ENCODE results near the gene IL10RA.
"Not testable (repeated sequence)": the region's sequence is repeated elsewhere in the genome, so short reads cannot be mapped to it uniquely, and the experiment has no call there.

Gene IL10RA

DNA sequence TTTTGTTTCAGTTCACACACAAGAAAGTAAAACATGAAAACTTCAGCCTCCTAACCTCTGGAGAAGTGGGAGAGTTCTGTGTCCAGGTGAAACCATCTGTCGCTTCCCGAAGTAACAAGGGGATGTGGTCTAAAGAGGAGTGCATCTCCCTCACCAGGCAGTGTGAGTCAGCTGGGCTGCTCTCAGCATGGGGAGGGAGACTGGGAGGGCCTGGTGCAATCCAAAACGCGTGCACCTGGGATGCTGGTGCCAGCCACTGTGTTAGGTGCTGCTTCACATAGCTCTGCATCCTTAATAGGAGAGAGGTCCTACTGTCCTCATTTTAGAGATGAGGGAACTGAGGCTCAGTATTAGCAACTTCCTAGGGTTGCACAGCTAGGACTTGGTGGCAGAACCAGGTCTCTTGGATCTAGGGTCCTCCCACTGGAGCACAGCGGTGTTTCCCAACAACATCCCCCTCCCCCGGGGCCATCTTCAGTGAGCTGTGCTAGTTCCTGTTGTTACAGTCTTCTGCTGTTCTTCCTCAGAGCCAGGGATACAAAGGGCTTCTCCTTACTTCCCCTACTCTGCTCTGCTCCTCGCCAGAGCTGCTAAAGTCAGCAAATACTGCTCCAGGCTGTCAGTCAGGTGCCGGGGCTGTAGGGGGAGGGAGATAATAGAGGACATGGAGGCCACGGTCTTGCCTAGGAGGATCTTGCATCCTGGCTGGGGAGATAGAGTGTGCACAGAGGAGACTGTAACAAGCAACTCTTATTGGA lies 8.0 kb downstream of the IL10RA start:
- no peak for DNase-seq

DNA sequence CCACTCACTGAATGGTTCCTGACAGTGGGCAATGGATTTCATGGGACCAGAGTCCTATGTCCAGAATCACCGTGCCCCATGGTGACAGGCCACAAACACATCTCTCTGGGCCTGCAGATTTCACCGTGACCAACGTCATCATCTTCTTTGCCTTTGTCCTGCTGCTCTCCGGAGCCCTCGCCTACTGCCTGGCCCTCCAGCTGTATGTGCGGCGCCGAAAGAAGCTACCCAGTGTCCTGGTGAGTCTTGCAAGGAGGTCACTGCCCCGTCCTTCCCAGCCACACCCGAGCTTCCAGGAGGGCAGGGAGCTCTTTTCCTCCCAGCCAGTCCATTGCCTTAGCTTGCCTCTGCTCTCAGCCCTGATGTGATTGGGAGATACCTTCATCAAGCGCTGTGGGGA lies 9.3 kb downstream of the IL10RA start:
- no peak for DNase-seq

DNA sequence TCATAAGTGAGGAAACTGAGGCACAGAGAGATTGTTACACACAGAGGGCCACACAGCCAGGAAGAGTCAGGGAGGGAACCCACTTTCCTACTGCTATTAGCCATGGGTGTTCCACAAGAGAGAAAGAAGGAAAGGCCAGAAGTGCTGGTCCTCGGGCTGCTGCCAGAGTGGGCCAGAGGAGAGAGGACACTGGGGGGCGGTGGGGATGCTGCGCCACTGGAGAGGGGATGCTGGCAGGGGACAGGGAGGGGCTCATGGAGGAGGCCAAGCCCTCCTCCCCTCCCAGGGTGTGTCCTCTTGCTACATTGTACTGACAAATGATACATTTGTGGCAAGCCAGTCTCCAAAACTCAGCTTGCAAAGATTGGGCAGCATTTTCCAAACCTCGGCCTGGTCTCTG lies 9.9 kb downstream of the IL10RA start:
- DNase-seq, result no peak

DNA sequence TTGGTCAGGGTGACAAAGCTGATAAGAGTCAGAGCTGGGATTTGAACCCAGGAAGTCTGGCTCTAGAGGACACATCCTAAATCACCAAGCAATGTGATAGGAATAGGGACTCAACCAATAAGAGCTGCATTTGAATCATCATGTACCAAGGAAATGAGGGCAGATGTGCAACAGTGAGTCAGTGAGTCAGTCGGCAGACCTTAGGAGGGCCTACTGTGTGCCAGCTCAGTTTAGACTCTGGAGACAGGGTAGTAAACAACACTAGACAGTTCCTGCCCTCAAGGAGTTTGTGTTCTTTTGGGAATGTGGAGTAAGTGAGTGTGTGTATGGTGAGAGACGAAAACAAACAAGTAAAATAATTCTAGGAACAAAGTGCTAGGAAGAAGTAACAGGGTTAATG lies 11.2 kb downstream of the IL10RA start:
- DNase-seq, result no peak

DNA sequence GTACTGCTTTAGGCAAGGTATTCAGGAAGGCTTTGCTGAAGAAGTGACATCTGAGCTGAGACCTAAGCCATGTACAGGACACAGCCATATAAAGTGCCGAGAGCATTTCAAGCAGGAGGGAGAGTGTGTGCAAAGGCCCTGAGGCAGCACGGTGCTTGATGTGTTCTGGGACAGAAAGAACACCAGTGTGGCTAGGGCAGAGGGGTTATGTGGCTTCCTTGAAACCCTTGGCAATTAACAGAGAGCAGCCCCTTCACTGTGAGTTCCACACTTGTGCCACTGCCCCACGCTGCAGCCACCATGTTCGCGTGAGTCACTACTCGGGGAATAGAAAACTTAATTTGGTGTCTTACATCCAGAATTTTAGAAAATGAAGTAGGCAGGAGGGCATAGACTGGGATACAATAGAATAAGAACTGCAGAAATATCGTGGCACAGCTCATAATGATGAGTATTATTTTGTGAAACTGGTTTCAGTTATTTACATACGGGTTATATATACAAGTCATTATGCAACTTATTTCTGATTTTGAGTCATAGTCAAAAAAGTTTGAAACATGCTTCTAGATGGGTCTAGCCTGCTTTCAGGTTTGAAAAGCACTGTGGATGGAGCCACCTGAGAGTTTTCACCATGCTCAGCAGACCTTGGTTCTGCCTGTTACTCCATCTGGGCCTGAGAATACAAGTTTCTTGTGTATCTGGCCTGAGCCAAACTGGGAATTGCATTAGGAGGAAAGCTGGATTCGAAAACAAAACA lies 11.8 kb downstream of the IL10RA start:
- no peak for DNase-seq

DNA sequence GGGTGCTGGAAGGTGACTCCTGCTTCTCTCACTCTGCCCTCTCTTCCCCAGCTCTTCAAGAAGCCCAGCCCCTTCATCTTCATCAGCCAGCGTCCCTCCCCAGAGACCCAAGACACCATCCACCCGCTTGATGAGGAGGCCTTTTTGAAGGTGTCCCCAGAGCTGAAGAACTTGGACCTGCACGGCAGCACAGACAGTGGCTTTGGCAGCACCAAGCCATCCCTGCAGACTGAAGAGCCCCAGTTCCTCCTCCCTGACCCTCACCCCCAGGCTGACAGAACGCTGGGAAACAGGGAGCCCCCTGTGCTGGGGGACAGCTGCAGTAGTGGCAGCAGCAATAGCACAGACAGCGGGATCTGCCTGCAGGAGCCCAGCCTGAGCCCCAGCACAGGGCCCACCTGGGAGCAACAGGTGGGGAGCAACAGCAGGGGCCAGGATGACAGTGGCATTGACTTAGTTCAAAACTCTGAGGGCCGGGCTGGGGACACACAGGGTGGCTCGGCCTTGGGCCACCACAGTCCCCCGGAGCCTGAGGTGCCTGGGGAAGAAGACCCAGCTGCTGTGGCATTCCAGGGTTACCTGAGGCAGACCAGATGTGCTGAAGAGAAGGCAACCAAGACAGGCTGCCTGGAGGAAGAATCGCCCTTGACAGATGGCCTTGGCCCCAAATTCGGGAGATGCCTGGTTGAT lies 12.6 kb downstream of the IL10RA start:
- no peak for DNase-seq

DNA sequence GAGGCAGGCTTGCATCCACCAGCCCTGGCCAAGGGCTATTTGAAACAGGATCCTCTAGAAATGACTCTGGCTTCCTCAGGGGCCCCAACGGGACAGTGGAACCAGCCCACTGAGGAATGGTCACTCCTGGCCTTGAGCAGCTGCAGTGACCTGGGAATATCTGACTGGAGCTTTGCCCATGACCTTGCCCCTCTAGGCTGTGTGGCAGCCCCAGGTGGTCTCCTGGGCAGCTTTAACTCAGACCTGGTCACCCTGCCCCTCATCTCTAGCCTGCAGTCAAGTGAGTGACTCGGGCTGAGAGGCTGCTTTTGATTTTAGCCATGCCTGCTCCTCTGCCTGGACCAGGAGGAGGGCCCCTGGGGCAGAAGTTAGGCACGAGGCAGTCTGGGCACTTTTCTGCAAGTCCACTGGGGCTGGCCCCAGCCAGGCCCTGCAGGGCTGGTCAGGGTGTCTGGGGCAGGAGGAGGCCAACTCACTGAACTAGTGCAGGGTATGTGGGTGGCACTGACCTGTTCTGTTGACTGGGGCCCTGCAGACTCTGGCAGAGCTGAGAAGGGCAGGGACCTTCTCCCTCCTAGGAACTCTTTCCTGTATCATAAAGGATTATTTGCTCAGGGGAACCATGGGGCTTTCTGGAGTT lies 13.3 kb downstream of the IL10RA start:
- no peak for DNase-seq

DNA sequence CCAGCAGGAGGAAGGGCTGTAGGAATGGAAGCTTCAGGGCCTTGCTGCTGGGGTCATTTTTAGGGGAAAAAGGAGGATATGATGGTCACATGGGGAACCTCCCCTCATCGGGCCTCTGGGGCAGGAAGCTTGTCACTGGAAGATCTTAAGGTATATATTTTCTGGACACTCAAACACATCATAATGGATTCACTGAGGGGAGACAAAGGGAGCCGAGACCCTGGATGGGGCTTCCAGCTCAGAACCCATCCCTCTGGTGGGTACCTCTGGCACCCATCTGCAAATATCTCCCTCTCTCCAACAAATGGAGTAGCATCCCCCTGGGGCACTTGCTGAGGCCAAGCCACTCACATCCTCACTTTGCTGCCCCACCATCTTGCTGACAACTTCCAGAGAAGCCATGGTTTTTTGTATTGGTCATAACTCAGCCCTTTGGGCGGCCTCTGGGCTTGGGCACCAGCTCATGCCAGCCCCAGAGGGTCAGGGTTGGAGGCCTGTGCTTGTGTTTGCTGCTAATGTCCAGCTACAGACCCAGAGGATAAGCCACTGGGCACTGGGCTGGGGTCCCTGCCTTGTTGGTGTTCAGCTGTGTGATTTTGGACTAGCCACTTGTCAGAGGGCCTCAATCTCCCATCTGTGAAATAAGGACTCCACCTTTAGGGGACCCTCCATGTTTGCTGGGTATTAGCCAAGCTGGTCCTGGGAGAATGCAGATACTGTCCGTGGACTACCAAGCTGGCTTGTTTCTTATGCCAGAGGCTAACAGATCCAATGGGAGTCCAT lies 14.1 kb downstream of the IL10RA start:
- DNase-seq, result no peak

DNA sequence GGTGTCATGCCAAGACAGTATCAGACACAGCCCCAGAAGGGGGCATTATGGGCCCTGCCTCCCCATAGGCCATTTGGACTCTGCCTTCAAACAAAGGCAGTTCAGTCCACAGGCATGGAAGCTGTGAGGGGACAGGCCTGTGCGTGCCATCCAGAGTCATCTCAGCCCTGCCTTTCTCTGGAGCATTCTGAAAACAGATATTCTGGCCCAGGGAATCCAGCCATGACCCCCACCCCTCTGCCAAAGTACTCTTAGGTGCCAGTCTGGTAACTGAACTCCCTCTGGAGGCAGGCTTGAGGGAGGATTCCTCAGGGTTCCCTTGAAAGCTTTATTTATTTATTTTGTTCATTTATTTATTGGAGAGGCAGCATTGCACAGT lies 14.6 kb downstream of the IL10RA start:
- no peak for DNase-seq

DNA sequence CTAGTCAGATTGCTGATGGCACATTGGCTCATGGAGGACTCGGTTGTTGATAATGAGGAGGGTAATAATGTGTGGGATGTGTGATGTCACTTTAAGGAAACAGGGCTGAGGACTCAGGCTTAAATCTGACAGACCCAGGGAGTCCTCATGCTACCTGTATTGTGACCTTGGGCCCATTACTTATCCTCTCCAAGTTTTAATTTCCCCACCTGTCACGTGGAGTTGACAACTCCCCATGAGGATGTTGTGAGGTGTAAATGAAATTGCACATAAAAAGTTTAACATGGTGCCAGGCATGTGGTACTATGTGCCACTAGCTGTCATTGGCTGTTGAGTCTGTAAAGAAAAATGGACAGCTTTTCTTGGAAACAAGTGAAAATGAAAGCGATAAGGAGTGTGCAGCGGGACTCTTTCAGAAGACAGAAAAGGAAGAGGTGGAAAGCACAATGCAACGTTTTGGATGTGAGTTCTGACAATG lies 15.3 kb downstream of the IL10RA start:
- no peak for DNase-seq

DNA sequence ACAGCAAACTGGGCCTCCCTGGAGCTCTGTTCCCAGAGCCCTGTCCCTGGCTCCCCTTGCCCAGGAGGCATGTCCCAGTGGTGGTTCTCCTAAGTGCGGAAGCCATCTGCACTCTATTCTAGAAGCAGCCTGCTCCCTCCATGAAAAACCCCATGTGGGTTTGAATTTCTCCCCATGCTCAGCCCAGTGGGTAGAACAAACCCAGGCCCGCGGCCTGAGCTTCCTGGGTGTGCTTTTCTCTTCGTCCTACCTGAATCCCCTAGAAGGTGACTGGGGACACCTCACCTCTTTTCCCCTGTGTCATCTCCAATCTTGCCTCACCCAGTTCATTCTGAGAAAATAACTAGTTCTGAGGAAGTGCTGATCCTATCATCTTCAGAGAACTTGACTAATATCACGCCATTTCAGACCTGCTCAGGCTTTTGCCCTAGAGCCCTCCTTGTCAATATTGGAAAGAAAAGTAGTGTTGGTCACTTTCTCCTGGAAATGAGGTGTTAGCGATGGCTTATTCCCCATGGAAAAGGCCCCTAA lies 15.9 kb downstream of the IL10RA start:
- DNase-seq, result no peak

DNA sequence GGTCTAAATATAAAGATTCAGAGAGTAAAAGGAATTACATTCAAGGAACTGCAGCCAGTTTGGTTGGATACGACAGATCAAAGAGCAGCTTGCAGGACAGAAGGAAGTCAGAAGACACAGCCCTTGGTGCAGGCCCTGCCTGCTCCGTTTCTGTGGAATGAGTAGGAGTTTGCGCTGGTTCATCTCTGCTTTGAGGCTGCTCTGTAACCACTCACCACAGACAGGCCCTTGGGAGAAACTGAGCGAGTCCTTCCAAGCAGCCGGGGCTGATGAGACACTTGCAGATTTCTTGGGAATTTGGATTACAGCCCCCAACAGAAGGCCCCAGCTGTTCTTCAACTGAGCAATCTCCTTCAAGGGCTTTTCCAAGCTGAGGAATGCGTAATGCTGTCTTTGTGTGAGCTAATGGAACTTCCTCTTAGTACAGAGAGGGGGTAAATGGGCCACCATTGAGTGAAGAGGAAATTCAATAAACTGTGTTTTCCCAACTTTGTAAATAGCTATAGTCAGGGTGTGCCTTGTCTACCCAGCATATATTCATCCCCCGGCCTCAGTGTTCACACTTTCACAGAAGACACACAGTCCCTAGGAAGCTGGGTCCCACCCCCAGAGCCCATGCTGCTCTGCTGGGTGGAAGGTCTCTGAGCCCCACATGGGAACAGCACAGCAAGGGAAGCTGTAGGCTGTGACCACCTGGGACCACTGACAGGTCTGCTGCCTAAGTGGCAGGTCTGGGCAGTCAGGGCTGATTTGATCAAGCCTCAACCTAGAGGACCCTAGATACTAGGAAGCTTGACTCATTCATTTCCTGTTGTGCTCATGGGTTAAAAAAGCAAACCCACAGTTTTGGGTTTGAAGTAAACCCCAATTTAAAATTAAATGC lies 16.6 kb downstream of the IL10RA start:
- no peak for DNase-seq

DNA sequence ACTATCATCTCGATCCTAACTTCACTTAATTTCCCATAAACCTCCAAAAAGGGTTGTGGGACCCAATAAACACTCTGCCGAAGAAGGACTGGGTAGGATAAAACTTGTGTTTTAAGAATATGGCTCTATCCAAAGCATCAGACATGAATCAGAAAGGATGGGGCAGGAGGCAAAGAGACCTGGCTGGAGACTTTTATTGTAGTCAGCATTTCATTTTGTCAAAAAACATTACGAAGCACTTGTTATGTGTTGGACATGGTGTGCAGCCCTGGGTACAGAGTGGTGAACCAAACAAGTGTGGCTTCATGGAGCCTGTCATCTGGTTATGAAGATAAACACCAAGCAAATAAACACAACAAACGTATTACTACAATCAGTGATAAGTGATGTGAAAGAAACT lies 17.3 kb downstream of the IL10RA start:
- no peak for DNase-seq

DNA sequence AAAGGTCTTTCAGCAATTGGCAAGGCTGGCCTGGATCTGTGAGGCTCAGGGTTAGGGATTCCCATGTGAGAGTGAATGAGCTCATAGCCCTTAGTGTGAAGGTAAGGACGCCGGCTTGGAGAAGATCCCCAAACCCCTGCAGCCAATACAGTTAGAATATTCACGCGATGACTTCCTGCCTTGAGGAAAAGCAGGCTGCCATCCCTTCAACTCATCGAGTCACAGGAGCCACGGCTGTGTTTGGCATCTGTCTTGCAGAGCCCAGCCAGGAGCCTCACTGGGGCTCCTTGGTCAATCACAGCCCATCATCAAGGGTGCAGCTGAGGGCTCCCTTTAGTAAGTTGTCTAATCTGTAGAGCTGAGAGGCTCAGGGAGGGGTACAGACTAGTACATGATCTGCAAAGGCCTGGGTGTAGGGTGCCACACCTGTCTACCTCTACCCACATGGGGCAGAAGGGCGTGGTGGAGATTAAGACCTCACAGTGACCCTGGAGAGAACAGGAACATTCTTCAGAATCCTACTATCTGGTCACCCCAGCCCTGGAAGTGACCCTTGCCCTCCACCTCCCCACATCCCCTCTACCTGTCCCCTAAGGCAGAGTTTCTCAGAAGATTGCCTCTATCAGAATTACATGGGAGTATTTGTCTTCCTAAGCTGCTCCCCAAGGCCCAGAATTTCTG lies 18.5 kb downstream of the IL10RA start:
- DNase-seq, result no peak

DNA sequence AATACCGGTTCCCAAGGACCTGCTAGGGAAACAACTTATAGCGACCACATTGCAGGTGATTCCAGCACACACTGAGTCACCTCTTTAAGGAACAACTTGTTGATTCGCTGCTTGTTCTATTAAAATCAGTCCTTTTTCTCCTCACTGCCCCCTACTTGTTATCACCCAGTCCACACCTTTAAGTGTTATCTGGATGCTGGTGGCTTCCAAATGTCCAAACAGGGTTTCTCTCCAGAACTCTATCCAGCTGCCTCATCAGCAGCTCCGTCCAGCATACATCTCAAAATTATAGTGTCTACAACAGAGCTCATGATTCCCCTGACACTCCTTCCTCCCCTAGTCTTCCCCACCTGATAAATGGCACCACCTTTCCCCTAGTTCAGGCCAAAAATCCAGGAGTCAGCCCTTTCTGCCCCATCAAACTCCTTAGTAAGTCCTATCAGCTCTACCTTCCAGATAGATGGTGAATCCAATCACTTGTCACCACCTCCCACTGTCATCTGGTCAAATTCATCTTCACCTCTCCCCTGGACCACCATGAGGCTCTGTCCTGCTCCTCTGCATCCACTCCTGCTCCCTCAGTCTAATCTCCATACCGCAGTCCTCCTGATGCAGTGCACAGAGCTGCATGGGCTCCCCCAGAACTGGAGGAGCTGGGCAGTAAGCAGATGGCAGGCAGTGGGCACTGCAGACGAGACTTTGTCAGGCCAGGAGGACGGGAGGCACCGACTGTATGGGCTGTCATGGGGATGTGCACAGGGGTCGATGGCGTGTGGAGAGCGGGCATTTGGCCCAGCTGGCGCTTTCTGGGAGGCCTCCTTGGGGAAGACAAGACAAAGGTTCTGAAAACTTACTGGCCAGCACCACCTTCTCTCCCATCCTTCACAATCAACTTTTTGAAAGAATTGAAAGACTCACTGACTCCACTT lies 19.3 kb downstream of the IL10RA start:
- DNase-seq, result no peak

DNA sequence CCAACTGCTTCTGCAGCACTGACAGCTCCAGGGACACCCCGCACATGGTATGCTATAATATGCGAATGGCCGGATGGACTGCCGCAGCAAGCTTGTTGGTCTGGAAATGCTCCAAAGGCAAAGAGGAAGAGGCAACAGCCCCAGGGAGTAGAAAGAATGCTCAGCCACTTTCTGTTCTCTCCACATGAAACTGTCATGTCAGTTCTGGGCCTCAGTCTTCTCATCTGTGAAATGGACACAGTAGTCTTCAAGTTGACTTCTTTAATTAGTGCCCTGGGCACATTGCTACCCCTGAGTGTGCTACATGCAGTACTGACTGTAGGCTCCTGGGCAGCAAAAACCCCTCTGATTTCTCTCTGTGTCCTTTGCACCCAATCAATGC lies 19.9 kb downstream of the IL10RA start:
- DNase-seq, result no peak

DNA sequence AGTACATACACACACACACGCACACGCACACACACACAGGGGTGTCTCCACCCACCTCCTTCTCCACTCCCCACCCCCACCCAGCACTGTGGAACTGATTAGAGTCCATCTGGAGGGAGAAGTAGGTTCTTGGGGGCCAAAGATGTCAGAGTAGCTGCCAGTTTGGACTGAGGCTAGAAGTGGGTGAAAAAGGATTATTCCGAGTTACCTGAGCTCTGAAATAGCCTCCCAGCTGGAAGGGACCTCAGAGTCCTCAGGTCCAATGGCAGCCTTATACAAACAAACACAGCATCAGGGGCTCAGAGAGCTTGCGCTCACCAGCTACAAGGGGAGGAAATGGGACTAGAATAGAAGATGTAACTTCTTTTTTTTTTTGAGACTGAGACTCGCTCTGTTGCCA lies 20.8 kb downstream of the IL10RA start:
- no peak for DNase-seq

DNA sequence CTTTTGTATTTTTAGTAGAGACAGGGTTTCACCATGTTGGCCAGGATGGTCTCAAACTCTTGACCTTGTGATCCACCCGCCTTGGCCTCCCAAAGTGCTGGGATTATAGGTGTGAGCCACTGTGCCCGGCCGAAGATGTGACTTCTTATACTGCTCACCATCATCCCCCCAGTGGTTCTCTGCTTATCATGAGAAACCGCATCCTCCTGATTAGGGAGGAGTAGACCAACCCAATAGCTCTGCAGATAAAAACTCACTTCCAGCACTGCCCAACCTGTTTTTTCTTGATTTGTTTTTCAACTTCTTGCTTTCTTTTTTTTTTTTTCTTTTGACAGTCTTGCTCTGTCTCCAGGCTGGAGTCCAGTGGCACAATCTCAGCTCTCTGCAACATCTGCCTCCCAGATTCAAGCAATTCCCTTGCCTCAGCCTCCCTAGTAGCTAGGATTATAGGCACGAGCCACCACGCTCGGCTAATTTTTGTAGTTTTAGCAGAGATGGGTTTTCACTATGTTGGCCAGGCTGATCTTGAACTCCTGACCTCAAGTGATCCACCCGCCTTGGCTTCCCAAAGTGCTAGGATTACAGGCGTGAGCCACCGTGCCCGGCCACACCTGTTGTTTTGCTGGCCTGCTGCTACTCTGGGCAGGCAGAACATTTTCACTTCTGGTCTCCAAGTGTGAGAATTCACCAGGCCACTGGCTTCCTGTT lies 21.5 kb downstream of the IL10RA start:
- not testable (repeated sequence) for DNase-seq

Measured in NCI-H2171 treated with DMSO at 0.1 percent for 48 hours (cell line).